HG02763 (cell line): ENCODE data around the gene ADAP2.
"Not testable (repeated sequence)": the region's sequence is repeated elsewhere in the genome, so short reads cannot be mapped to it uniquely, and the experiment has no call there.

ENCODE experiments used
- ATAC-seq: cut with Tn5 transposase; IDR thresholded peaks from one replicate; pipeline ENCODE4 v1.9.1; 2021; ENCODE audit warnings: mild to moderate bottlenecking, moderate library complexity; ENCODE audit not compliant: unreplicated experiment

ADAP2 gene

DNA sequence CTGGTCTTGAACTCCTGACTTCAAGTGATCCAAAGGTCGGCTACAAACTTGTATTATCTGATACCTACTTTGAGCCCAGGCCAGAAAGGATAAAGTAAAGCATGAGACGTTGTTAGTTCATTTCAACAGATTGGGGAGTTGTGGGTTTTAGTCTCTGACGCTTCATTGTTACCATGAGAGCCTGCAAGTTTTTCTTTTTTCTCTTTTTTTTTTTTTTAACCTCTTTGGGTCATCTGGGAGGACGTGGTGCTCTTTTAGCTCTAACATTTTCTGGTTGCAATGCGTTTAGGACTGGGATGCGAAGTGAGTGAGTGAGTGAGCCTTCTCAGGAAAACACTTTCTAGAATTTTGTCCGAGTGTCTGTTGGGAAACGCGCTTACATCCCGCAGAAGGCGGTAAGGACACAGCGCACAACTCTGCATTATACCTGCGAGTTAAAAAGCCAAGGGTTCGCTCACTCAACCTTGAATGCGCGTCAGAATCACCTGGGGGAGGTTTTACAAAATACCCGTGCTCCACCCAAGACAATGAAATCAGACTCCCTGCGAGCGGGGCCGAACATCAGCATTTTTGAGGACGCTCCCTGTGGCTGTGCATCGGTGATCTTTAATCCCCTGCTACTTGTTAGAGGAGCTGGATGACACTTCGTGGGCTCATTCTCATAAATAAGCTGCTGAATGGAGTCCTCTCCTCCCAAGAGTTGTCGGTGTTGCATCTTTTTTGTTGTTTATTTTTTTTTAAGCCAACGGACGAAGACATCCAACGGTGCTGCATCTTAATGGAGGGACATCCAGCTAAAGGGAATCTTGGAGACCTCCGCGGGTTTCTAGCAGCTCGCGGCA, 48.5 kb downstream of the ADAP2 start:
- no peak for ATAC-seq

DNA sequence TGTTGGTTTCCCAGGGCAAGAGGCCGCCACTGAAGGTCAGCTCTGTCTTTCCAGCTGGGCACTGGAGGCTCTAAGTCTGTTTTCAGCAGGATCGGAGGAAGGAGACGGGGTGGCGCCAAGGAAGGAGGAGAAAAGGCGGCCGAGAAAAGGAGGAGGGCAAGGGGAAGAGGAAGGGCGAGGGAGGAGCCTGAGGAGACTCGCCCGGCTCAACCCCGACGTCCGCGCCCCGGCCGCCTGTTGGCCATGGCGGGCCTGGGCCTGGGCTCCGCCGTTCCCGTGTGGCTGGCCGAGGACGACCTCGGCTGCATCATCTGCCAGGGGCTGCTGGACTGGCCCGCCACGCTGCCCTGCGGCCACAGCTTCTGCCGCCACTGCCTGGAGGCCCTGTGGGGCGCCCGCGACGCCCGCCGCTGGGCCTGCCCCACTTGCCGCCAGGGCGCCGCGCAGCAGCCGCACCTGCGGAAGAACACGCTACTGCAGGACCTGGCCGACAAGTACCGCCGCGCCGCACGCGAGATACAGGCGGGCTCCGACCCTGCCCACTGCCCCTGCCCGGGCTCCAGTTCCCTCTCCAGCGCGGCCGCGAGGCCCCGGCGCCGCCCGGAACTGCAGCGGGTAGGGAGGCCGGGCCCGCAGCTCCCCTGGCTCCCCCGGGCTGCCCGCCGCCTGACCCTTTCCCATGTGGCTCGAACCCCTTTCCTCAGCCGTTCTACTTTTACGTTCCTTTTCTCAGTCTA, 49.3 kb downstream of the ADAP2 start, which contains the start of gene RNF135:
TSS of gene RNF135 (plus strand) at position 209 of the 737 bp plus-strand sequence. CDS start at position 244, 35 bp downstream.
- peak; percentile 60 for ATAC-seq

DNA sequence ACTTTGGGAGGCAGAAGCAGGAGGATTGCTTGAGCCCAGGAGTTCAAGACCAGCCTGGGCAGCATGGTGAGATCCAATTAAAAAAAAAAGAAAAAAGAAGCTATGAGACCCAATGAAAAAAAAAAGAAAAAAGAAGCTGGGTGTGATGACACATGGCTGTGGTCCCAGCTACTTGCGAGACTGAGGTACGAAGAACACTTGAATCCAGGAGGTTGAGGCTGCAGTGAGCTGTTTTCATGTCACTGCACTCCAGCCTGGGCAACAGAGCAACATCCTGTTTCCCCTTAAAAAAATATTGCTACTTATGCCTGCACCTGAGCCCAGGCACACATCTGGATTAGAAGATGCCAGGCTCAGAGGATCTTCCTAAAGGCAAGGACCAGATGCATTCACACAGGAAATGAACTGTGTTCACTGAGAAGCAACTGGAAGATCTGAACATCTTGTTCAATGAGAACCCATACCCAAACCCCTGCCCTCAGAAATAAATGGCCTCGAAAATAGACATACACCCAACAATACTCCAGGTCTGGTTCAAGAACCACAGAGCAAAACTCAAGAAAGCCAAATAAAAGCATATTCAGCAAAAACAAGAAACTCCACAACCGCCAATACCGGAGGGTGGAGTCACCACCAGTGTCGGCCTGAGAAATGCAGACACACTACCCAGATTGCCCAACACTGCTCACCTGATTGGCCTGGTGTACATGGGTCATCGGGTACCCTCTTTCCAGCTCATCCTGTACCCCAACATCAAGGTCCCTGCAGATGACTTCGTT, 53.5 kb downstream of the ADAP2 start:
- ATAC-seq: no peak

DNA sequence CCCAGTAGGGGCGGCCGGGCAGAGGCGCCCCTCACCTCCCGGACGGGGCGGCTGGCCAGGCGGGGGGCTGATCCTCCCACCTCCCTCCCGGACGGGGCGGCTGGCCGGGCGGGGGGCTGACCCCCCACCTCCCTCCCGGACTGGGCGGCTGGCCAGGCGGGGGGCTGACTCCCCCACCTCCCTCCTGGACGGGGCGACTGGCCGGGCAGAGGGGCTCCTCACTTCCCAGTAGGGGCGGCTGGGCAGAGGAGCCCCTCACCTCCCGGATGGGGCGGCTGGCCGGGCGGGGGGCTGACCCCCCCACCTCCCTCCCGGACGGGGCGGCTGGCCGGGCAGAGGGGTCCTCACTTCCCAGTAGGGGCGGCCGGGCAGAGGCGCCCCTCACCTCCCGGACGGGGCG, 58.2 kb downstream of the ADAP2 start:
- ATAC-seq: not testable (repeated sequence)

- ATAC-seq: no peak
Measured at GRCh38 chr17:30981531-30982519, 60.1 kb downstream of the ADAP2 start.

GRCh38 chr17:30982855-30983254, 61.1 kb downstream of the ADAP2 start:
- no peak for ATAC-seq

DNA sequence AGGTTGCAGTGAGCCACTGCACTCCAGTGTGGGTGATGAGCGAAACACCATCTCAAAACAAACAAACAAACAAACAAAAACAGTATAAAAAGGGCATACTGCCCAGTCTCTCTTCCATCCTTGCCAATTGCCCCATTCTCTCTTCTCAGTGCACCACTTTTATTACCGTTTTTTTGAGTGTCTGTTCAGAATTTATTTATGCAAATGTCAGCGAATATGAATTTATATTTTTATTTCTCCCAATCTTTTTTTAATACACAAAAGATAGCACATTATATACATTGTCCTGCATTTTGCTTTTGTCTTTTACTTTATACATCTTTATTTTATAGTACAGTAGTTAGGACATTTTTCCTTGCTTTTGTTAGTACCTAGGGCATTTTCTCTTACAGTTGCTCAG, 68.7 kb downstream of the ADAP2 start:
- no peak for ATAC-seq

DNA sequence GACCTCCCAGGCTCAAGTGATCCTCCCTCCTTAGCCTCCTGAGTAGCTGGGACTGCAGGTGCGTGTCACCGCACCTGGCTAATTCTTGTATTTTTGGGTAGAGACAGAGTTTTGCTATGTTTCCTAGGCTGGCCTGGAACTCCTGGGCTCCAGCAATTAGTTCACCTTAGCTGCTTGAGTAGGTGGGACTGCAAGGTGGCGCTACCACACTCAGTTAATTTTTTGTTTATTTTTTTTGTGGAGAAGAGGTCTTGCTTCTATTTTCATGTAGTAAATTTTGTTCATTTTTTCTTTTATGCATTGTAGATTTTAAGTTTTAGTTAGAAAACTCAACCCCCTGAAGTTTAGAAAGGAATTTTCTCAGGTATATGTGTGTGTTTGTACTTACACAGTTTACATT, 70.8 kb downstream of the ADAP2 start:
- no peak for ATAC-seq

DNA sequence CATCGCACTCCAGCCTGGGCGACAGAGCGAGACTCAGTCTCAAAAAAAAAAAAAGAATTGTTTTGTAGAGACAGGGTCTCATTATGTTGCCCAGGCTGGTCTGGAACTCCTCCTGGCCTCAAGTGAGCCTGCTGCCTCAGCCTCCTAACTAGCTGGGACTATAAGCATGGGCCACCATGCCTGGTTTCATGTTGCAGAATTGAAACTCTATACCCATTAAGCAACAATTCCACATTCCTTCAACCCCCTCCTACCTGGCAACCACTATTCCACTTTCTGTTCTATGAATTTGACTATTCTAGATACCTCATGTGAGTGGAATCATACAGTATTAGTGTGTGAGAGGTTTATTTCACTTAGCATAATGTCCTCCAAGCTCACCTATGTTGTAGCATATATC, 73.6 kb downstream of the ADAP2 start:
- no peak for ATAC-seq

DNA sequence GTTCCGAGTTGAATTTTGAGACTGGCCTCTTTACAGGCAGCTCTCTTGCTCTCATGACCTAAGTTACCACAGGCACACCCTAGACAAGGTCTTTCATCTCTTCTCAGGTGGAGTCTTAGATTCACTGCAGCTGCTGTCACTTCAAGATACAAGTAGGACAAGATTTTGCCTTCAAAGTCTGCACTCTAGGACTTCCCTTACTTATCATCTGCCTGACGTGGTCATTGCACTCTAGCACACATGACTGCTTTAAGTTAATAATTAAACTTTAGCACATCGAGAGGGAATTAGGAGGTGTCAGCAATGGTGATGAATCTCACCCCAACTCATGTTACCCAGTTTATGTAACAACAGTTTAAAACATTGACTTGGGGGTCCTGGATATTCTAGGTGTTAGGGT, 74.7 kb downstream of the ADAP2 start:
- no peak for ATAC-seq

GRCh38 chr17:30997270-30997669, 75.5 kb downstream of the ADAP2 start:
- ATAC-seq: no peak

- no peak for ATAC-seq
Measured at GRCh38 chr17:30997842-30998241, 76.1 kb downstream of the ADAP2 start.

DNA sequence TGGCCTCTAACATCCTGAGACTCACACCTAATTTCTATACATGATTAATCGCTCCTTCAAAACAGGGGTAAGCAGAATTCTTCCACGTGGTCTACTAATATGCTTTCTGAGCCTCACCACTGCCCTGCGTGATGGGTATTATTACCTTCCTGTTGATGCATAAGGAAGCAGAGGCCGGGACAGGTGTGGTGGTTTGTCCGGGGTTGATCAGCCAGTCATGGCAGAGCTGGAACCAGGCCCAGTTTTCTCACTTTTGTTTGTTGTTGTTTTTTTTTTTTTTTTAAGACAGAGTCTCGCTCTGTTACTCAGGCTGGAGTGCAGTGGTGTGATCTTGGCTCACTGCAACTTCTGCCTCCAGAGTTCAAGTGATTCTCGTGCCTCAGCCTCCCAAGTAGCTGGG, 80.3 kb downstream of the ADAP2 start:
- no peak for ATAC-seq

- no peak for ATAC-seq
Measured at GRCh38 chr17:31003225-31003866, 81.6 kb downstream of the ADAP2 start.

DNA sequence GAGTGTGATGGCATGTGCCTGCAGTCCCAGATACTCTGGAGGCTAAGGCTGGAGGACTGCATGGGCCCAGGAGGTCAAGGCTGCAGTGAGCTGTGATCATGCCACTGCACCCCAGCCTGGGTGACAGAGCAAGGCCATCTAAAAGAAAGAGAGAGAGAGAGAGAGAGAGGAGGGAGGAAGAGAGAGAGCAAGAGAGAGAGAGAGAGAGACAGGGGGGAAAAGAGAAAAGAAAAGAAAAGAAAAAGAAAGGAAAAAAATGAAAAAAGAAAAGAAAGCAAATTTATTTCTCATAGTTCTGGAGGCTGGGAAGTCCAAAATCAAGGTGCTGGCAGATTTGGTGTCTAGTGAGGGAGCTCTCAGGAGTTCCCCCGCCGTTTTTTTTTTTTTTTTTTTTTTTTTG, 82.4 kb downstream of the ADAP2 start:
- ATAC-seq: no peak

GRCh38 chr17:31007695-31008373, 86.1 kb downstream of the ADAP2 start:
- no peak for ATAC-seq

DNA sequence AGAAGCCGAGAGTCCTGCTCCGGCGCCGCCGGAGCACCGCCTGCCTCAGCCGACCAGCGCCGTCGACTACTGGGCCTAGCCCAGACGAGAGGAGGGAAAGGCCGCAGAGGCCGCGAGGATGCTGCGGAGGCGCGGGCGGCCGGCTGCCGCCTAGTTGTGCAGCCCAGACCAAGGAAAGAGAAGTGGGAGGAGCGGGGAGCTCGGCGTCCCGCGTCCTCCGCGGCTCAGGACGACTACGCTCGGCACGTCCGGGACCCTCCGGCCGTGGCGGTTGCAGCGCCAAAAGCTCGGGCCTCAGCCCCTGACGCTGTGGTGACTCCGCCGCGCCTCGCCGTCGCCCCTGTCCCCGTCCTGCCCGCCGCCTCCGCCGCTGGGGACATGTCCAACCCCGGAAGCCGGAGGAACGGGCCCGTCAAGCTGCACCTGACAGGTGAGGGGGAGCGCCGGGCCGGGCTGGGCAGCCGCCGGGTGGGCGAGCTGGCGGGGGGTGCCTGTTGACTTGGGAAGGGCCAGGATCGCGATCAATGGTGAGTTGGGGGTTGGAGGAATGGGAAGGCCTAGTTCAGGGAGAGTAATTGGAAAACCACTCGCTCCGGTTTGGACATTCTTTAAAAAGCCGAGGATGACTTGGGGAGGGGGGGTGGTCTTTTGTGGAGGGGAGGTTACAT, 86.8 kb downstream of the ADAP2 start:
- no peak for ATAC-seq
